ENCODE results near the gene STX2. TPM values are rescaled to one million over a fixed set of nuclear protein-coding genes. Genes with fewer than 3 reads are reported as not detected.

STX2 gene
- total RNA-seq, 2 donors from 2014 or later: 24.5 to 26.3 TPM

GRCh38 chr12:130860311-130860710 lies 21.3 kb upstream of the STX2 start:
- no peaks in the 10 kb centered on the region for H3K36me3 ChIP-seq
- no peak overlapping the region for H3K27ac ChIP-seq
- H3K4me3 ChIP-seq: no peak overlapping the region
- TF ChIP-seq, protein P1, sequence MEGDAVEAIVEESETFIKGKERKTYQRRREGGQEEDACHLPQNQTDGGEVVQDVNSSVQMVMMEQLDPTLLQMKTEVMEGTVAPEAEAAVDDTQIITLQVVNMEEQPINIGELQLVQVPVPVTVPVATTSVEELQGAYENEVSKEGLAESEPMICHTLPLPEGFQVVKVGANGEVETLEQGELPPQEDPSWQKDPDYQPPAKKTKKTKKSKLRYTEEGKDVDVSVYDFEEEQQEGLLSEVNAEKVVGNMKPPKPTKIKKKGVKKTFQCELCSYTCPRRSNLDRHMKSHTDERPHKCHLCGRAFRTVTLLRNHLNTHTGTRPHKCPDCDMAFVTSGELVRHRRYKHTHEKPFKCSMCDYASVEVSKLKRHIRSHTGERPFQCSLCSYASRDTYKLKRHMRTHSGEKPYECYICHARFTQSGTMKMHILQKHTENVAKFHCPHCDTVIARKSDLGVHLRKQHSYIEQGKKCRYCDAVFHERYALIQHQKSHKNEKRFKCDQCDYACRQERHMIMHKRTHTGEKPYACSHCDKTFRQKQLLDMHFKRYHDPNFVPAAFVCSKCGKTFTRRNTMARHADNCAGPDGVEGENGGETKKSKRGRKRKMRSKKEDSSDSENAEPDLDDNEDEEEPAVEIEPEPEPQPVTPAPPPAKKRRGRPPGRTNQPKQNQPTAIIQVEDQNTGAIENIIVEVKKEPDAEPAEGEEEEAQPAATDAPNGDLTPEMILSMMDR (IDR thresholded peaks at IDR 0.05): no peak
- no peaks in the 10 kb centered on the region for H3K9me3 ChIP-seq
- no peak for DNase-seq (ENCODE audit: low spot score)
- no peaks in the 10 kb centered on the region for H3K4me1 ChIP-seq
- no peaks in the 10 kb centered on the region for H3K27me3 ChIP-seq

DNA sequence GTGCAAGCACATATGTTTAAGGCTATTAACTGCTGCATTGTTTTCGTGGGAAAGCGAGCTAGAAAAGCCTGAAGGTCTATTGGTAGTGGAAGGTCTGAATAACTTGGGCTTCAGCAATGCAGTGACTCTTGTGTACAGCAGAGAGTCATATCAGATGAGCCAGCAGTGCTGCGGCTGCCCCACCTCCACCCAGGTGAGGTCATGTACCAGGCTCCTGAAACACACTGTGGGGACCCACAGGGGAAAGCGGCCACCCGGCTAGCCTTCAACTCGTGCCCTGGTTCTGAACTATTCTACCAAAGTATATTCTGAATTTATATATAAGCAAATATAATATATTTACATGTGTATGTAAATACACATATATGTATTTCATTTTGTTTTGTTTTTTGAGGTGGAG lies 20.1 kb upstream of the STX2 start:
- no peaks in the 10 kb centered on the region for H3K27me3 ChIP-seq
- H3K27ac ChIP-seq: no peak overlapping the region
- H3K36me3 ChIP-seq: no peaks in the 10 kb centered on the region
- no peaks in the 10 kb centered on the region for H3K9me3 ChIP-seq
- no peaks in the 10 kb centered on the region for H3K4me1 ChIP-seq
- no peak overlapping the region for H3K4me3 ChIP-seq
- no peak for DNase-seq (ENCODE audit: low spot score)
- TF ChIP-seq, protein P1 (IDR thresholded peaks at IDR 0.05): no peak

- Histone ChIP-seq H3K4me3 (no peak overlapping the region), H3K27ac (no peak overlapping the region), H3K27me3 (no peaks in the 10 kb centered on the region), H3K36me3 (no peaks in the 10 kb centered on the region), H3K4me1 (no peaks in the 10 kb centered on the region), H3K9me3 (no peaks in the 10 kb centered on the region)
- TF ChIP-seq, protein P1 (IDR thresholded peaks at IDR 0.05): no peak
- no peak for DNase-seq (ENCODE audit: low spot score)
These were observed 19.0 kb upstream of the STX2 start for GRCh38 chr12:130858084-130858483.

DNA sequence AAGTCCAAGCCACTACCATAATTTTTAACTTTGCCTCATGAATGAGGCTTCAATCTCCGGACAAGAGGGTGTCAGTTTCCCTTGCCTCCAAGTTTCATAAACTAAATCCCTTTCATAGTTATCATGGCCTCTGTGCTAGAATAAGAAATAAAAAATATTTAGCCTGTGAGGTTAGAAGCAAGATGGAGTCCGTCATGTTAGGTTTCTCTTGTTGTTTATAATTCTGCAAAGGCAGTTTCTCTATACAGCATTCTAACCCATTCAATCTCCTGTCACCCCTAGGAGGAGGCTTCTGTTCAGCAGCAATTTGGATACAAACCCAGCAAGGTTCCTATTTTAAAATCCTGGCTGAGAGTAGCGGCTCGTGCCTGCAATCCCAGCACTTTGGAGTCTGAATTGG lies 17.0 kb upstream of the STX2 start:
- no peak overlapping the region for H3K27ac ChIP-seq
- H3K4me3 ChIP-seq: no peak overlapping the region
- no peaks in the 10 kb centered on the region for H3K9me3 ChIP-seq
- H3K27me3 ChIP-seq: no peaks in the 10 kb centered on the region
- H3K4me1 ChIP-seq: no peaks in the 10 kb centered on the region
- TF ChIP-seq, protein P1 (IDR thresholded peaks at IDR 0.05): no peak
- no peak for DNase-seq (ENCODE audit: low spot score)
- H3K36me3 ChIP-seq: no peaks in the 10 kb centered on the region

DNA sequence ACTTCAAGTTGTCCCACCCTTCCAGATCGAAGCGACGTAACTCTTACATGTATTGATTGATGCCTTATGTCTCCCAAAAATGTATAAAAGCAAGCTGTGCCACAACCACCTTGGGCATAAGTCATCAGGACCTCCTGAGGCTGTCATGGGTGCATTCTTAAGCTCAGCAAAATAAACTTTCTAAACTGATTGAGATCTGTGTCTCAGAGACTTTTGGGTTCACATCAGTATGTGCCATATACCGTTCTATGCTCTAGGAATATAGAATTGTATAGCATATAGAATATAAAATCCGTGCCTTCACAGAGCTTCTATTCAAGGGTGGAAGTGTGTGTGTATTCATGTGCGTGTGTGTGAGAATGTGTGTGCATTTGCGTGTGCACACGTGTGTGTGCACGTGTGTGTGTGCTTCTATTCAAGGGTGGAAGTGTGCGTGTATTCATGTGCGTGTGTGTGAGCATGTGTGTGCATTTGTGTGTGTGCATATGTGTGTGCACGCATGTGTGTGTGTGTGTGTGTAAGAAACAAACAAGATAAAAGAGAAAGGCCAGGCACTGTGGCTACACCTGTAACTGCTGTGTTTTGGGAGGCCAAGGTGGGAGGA lies 11.5 kb upstream of the STX2 start:
- Histone ChIP-seq H3K4me3 (no peak overlapping the region), H3K4me1 (peaks cover 0 to 3% of the 10 kb centered on the region in 2 donors)
- TF ChIP-seq, protein P1 (IDR thresholded peaks at IDR 0.05): no peak

More for the DNA sequence above, 11.5 kb upstream of the STX2 start:
- Histone ChIP-seq H3K36me3 (no peaks in the 10 kb centered on the region), H3K27me3 (no peaks in the 10 kb centered on the region), H3K9me3 (peaks cover 0 to 3% of the 10 kb centered on the region in 2 donors), H3K27ac (no peak overlapping the region)
- DNase-seq (ENCODE audit: low spot score): no peak
